ENCODE measurements around the gene XPO6. TPM values are rescaled to one million over a fixed set of nuclear protein-coding genes. Genes with fewer than 3 reads are reported as not detected.

Gene XPO6
- total RNA-seq, 4 donors from 2014 or later: 69.0 to 90.8 (median 76.0) TPM

Small RNA genes within 50 kb of the gene (small RNA-seq; reads per million reads assigned to genes)
- gene RF00402 (0 reads per million in 4 donors), gene RNY1P10 (0 reads per million in 4 donors)

Other genes with a start within 250 kb of the XPO6 start
- under 1 TPM in 2 of 4 donors, not detected in 2; under 0.01 to 0.21 TPM for gene GSG1L, start 148.3 kb downstream of the XPO6 start, total RNA-seq
- under 1 TPM; 0.29 to 0.95 (median 0.48) TPM for gene SBK1, start 80.6 kb upstream of the XPO6 start, total RNA-seq
- gene NPIPB6, start 151.5 kb upstream of the XPO6 start, total RNA-seq: 1 to 10 TPM in 3 of 4 donors, under 1 TPM in 1; 0.21 to 3.8 (median 2.1) TPM
- 100 to 1,000 TPM; 115 to 271 (median 124) TPM for gene EIF3CL, start 191.9 kb upstream of the XPO6 start, total RNA-seq